ENCODE measurements around the gene EYS. TPM values are rescaled to one million over a fixed set of nuclear protein-coding genes. Genes with fewer than 3 reads are reported as not detected.

The EYS gene
- total RNA-seq, 1 experiment from 2014 or later: 0.87 TPM

DNA sequence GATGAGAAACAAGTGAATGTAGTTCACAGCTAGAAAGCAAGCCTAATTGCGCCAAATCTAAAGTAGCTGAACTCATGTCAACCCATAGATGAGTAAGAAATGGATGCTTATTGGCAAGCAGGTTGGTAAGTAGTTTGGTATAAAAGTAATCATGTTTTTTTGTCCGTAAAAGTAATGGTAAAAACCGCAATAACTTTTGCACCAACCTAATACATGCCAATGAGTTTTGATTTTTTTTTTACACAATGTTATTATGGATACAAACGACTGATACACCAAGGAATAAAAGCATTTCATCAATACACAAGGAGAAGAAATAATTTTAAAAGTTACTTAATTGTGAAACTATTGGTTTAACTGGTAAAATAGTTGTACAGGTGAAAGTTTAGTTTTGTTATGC, 977.5 kb downstream of the EYS start:
- no peak for DNase-seq (ENCODE audit: low read depth)

DNA sequence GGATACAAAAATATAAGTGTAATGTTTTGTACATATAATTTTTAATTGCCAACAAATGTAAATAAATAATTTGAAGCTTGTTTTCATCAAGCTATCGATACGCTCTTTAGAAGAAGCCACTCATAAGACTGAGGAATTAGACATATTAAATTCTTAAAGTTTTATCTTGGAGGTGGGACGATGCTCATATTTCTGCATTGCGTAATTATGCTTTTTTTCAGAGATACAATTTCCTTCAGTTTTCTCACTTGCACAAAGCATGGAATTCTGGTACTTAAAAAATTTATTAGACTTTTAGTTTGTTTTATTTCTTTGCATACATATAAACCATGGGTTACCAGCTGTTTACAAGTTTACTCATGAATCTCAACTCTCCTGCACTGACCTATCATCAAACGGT, 980.0 kb downstream of the EYS start:
- no peak for DNase-seq (ENCODE audit: low read depth)

DNA sequence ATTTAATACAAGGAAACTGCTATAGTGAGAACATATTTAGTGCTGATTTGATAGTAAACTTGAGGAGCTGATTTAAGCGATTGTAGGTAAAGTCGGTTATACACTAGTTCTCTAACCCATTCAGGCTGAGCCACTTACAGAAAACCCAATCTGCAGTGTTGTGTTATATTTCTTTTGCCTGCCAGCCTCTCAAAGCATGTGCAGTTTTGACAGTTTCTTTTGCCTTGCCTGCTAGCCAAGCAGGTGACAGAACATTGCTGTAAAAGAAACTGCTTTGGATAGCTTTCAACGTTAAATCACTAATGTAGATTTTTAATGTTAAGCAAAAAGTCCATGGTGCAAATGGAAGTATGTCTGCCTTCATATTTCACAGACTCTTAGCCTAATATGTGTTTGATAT, 982.9 kb downstream of the EYS start:
- DNase-seq (ENCODE audit: low read depth): no peak

DNA sequence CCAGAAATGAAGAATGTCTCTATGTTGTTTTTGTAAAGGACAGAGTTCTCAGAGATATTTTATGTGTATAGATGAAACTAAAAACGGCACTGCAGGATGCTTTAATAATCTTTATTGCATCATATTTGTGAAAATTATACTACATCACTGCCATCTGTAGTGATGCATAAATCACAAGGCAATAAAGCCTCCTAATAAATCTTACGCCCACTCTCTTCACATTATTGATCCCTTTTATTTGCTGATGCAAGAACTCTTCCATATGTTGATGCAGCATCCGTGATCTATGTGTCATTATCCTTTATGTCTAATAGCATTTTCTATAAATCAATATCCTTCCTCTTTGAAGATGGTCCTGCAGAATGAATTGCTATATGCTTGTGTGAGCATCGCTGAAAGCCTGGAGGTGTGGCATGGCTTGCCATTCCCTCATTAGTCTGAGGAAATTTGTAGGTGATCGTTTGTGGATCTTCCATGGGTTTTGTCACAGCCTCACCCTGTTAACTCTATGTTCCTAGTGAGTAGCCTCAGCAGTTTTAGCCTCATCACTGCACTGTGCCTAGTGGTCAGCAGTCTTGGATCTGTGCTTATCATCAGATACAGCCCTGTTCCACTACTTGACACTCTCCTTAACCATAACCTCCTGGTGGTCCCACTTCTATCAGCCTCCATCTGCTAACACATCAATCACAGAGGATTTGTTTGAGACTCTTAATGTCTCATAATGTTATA, 983.5 kb downstream of the EYS start:
- DNase-seq (ENCODE audit: low read depth): no peak

DNA sequence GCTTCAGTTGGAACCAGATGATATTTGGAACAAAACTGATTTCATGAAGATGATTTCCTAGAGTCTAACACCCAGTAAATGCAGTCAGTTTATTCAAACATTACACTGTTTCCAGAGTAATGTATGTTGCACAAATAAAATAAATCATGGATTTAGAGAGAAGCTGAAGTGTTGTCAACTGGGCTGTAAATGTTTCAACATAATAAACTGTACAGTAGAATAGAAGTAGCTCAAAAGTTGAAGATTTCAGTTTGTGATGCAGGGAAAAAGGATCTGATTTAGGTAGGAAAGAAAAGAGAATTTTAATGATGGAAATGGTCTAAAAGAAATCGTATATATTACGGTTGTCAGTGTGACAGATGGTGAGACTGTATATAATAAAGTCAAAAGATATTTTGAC, 985.2 kb downstream of the EYS start:
- DNase-seq (ENCODE audit: low read depth): no peak

DNA sequence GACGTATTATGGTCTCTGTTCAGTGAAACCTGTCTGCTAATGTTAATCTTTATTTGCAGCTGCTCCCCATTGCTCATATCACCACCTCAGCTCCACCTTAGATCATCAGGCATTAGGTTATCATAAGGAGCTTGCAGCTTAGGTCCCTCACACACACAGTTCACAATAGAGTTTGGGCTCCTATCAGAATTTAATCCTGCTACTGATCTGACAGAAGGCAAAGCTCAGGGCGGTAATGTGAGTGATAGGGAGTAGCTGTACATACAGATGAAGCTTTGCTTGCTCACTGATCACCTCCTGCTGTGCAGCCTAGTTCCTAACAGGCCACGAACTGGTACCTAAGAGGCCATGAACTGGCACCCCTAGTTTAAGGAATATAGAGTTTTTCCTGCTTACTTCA, 989.7 kb downstream of the EYS start:
- DNase-seq (ENCODE audit: low read depth): no peak

DNA sequence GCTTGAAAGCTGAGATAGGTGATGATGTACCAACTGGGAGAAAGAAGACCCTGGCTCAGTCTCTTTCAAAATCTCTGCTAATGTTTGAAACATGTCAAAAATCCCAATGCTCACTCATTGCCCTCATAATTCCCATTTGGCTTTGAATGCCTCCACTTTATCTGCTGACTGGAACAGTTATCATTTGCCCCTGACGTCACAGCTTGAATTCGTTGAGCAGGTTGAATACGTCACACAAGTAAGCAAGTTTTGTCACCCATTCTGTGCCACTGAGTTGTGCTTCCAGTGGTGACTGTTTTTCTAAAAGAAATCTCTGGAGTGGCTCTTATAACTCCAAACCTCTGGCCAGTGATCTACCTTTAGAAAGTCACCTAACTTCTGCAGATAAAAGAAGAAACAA, 991.4 kb downstream of the EYS start:
- no peak for DNase-seq (ENCODE audit: low read depth)

DNA sequence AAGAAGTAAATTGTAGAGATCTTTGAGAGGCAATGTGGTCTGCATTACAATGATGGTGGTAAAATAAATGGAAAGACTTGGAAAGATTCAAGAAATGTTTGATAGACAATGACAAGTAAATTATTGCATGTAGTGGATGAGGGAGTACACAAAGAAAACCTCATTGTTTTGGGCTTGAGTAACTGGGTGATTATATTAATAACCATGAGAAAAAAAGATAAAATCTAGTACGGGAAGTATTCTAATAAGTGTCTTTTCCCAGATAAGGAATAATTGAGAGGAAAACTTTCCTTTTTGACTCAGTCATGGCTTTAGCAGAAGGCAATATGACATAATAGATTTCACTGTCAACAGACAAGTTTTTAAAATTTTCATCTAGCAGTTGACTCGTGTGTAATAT, 993.0 kb downstream of the EYS start:
- DNase-seq (ENCODE audit: low read depth): no peak

DNA sequence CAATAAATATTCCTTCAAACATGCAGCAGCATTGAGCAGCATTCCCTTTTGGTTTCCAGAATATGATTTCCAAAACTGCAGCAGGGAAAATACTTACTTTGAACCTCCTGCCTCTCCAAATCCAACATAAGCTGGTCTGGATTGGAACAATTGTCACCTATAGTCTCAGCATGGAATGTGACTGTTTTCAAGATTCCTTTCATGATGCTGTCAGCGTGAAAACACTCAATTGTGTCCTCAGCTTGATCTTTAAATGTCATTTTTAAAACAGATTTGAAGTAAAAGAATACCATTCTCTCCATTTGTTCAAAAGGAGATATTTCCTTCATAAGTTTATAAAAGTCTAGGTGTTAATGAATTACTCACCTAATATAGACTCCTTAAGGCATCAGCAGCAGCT, 993.9 kb downstream of the EYS start:
- DNase-seq (ENCODE audit: low read depth): no peak

DNA sequence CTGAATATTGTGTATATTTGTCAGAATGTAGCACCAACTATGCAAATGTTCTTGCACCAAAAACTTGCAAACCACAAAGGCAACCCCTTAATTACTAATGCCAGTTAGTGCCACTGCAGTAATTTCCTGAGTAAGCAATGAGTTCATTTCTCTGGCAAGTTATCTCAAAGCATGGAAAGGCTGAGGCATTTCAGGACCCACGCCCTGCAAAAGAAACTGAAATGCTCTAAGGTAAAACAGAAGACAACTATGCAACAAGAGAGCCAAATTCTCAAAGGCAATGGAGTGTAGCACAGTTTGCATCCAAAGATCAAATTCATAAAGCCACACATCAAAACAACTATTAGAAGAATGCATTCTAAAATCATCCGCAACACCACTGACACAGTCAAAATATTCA, 994.4 kb downstream of the EYS start:
- DNase-seq (ENCODE audit: low read depth): no peak

DNA sequence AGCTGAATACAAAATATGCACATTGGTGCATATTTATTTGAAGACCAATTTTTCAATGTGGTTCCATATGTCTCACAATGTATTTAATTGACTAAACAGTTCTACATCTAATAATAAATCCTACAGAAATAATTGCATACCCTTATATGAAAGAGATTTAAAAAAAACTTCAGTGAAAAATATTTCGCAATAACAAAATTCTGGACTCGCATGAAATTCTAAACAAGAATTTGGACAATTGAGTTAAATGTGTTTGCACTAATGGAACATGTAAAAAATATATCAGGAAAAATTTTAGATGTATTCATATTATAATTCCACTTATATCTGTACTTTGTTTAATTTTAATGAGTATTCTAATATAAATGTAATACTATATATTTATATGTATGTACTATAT, 1003.1 kb downstream of the EYS start:
- DNase-seq (ENCODE audit: low read depth): no peak

DNA sequence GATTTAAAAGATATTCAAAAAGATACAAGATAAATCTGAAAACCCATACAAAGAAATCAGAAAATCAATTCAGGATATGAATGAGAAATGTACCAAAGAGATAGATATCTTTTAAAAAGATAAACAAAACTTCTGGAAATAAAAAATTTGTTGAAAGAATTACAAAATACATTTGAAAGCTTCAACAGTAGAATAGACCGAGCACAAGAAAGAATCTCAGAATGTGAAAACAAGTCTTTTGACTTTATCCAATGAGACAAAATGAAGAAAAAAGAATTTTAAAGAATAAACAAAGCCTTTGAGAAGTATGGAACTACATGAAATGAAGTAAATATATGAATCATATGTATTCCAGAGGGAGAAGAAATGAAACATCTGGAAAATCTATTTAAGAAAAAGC, 1011.0 kb downstream of the EYS start:
- DNase-seq (ENCODE audit: low read depth): no peak

DNA sequence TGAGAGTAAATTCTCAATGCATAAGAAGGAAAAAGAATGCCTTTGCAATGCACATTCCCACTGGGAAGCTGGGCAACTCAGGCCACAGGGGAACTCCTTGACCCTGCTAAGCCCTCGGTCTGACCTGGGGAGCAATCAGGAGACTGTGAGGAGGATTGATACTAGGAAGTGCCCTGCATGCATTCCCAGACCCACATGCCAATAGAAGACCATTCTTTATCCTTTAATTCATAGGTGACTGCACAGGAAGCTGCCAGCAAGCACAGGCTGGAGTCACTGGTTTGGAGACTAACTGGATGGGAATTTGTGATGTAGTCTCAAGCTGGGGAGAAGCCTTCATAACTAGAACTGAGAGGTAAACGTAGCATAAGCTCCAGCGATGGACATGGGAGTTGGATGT, 1012.7 kb downstream of the EYS start:
- peak; percentile 45 for DNase-seq (ENCODE audit: low read depth)

DNA sequence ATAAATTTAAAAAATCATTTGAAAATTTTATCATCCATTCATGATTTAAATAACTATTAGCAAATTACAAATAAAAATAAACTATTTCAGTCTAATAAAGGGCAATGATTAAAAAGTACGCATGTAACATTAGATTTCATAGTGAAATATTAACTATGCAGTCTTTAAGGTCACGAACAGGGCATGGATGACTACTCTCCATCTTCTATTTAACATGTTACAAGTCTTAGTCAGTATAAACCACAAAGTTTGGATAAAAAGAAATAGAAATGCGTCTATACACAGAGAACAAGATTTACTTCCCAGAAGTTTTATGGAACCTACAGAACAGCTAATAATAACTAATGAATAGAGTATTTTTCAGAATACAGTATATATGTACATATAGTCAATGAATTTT, 1016.0 kb downstream of the EYS start:
- DNase-seq (ENCODE audit: low read depth): peak; percentile 11

DNA sequence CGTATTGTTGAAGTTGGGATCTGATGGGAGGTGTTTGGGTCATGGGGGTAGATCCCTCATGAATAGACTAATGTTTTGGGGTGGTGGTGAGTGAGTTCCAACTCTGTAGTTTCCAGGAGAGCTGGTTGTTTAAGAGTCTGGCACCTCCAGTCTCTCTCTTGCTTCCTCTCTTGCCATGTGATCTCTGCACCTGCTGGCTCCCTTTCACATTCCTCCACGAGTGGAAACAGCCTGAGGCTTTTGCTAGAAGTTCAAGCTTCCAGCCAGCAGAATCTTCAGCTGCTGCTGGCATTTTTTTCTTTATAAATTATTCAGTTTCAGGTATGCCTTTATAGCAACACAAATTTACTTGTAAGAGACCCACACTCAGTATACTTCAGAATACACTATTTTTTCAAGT, 1021.6 kb downstream of the EYS start:
- no peak for DNase-seq (ENCODE audit: low read depth)

DNA sequence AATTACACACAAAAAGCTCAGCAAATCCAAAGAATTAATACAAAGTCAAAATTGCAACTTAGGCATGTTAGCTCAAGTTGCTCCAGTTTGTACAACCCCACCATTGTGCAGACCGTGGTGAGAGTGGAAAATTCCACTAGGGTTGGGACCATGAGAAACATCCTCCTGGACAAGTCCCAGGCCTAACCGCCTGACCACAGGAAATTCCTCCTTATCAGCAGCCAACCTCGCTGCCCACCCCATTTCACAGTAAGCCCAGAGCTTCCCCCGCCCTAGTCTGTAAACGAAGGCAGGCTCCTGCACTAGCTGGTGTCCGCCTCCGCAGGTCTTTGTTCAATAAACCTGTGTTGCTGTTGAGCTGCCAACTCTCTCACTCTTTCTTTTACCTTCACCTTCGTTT, 1023.3 kb downstream of the EYS start:
- DNase-seq (ENCODE audit: low read depth): peak; percentile 91

DNA sequence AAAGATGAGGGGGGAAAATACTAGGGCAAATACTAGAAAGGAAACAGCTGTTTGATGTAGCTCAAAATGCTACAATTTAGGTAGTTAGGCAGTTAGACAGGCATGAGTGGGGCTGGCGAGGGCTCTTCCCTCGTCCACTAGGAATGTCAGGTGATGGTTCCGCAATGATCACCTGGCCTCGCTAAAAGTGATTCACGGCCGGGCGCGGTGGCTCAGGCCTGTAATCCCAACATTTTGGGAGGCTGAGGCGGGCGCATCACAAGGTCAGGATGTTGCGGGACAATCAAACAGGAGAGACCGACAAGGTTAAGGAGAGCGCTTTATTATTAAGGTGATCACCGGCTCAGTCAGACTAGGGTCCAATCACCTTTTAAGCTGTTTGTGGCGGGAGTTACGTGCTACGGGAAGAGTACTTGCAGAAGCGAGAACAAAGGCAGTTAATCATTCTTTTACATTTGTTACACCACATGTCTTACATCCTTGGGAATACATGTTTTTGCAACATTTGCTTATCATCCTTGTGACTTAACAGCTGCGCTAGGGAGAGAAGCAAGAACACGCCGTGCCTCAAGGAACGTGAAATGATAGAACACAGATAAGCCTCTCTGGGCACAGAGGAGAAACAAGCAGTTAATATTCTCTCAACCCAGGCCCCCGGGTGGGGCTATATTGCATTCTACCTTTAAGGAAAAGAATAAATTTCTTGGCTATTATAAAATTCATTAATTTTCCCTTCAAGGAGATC, 1025.4 kb downstream of the EYS start:
- no peak for DNase-seq (ENCODE audit: low read depth)

DNA sequence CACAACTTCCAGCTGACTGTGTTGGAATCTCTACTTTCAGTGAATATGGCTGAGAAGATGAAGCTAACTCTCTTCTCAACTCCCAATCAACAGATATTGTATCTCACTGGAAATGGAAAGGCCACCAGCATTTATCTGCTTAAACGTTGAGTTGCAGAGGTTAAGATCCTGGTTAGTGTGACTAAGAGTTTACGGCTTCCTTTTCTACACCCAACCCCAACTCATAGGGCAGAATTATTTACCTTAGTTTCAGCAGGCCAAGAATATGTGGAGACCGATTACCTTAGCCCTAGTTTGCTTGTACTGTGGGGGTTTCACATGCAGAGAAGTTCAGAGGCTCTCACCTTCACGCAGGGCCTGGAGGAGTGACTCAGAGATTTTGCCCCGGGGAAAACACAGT, 1026.6 kb downstream of the EYS start:
- peak; percentile 86 for DNase-seq (ENCODE audit: low read depth)

DNA sequence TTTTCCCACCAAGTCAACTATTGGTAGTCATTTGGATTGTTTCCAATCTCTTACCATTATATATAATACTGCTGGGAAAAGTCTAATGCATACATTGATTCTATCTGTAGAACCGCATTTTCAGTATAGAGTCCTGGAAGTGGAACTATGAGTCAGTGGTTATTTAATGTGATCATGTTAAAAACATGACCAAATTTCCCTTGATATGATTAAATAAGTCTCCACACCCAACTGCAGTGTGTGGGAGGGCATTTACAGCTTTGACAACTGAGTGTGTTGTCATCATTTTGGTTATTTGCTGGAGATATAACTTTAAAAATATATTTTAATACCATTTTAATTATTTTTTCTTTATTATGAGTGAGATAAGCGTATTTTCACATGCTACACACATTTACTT, 1027.6 kb downstream of the EYS start:
- peak; percentile 10 for DNase-seq (ENCODE audit: low read depth)

DNA sequence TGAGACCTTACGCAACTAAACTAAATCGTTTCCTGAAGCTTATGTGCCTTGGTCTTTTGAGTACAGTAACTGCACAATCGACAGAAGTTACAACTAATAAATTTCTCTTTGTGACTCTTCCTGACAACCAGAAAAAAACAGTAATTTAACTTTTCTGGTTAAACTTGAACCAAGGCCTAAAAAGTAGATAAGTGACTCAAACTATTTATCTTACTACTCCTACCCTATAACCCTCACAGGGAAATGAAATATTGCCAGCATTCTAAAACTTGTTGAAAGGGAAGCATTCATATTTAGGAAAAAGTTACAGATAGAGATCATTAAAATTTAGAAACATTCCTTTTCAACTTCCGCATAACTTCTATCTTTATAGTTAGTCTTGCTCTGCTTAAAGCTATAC, 1034.4 kb downstream of the EYS start:
- DNase-seq (ENCODE audit: low read depth): no peak

DNA sequence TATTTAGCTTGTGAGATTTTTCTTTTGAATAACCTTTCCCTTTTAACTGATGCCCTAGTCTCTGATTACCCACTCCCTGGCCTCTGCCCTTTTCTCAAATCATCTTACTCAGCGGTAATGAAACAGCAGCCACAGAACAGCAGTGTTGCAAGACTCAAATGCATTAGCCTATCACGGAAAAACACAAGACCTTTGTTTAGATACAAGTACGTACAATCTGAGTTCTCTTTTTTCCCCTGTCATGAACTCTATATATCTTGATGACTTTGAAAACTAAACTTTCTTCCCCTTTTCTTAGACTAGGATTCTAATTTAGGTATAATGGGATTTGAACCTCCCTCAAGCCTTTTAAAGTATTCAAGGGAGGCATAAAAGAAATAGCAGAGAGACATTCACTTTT, 1034.9 kb downstream of the EYS start:
- DNase-seq (ENCODE audit: low read depth): no peak

DNA sequence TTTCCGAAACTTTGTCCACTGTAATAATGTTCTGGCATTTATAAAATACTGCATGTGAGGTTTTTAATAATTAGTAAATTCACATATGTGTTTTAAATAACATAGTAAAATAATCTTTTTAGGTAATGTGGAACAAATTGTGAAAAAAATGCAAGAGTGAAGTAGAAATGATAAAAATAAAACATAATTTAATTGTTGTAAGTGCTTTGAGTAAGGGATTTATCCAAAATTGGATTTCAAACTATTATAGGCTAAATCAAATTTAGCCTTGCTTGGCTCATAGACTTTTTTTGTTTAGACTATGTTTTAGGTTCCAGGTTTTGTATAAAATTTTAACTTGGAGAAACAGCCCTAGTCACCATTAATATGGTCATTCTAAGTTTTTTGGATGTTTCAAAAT, 1041.9 kb downstream of the EYS start:
- DNase-seq (ENCODE audit: low read depth): no peak

DNA sequence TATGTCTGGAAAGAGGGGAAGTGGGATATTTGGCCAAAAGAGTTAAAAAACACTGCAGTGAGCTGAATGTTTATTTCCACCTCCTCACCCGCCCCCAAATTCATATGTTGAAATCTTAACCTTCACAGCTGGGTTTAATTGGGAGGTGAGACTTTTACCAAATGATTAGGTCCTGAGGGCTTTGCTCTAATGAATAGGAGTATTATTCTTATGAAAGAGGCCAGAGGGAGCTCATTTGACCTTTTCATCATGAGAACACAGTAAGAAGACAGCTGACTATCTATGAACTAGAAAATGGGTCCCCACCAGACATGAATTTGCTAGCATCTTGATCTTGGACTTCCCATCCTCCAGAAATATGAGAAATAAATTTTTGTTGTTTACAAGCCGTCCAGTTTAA, 1042.5 kb downstream of the EYS start:
- DNase-seq (ENCODE audit: low read depth): no peak

All from HT1080 (cell line).